Neural progenitor cell (in vitro differentiated cells): ENCODE data around the gene MACROD2.

Experiments
- EZH2 ChIP-seq: fragments of 200-600 bp; sonication (generic); IDR thresholded peaks from 2 replicates; pipeline ENCODE4 v1.6.1; 2017; ENCODE audit warnings: antibody characterized with exemption, mild to moderate bottlenecking, moderate library complexity
- EZH2phosphoT487 ChIP-seq: fragments of 200-600 bp; sonication (generic); IDR thresholded peaks from 2 replicates; pipeline ENCODE4 v1.6.1; 2017; ENCODE audit warnings: antibody characterized with exemption
- TF ChIP-seq, protein P1 (sequence below): fragments of 200-600 bp; sonication (generic); IDR thresholded peaks from 2 replicates; pipeline ENCODE4 v1.5.1; 2017; ENCODE audit warnings: antibody characterized with exemption, mild to moderate bottlenecking

DNA sequence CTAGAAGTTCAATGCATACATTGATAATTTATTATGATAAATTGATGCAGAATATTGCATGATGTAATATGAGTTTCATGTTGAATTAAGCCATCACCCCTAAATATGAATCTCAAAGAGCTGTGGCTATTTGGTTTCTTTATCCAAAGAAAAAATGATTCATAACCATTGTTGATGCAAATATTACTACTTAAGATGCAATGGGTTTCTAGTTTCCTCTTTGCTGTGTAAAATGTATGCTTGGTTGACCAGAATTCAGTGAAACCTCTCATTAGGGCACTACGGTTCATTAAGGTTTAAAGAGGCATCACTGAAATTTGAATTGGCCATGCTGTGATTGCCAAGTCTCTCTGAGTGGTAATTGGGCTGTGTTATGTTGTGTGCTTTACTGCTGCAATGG is 834.6 kb downstream of the MACROD2 start:
- TF ChIP-seq, protein P1, sequence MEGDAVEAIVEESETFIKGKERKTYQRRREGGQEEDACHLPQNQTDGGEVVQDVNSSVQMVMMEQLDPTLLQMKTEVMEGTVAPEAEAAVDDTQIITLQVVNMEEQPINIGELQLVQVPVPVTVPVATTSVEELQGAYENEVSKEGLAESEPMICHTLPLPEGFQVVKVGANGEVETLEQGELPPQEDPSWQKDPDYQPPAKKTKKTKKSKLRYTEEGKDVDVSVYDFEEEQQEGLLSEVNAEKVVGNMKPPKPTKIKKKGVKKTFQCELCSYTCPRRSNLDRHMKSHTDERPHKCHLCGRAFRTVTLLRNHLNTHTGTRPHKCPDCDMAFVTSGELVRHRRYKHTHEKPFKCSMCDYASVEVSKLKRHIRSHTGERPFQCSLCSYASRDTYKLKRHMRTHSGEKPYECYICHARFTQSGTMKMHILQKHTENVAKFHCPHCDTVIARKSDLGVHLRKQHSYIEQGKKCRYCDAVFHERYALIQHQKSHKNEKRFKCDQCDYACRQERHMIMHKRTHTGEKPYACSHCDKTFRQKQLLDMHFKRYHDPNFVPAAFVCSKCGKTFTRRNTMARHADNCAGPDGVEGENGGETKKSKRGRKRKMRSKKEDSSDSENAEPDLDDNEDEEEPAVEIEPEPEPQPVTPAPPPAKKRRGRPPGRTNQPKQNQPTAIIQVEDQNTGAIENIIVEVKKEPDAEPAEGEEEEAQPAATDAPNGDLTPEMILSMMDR, result no peak
- TF ChIP-seq EZH2 (no peak), EZH2phosphoT487 (no peak)
